Neural cell (in vitro differentiated cells): Measurements from ENCODE around the gene BMPR1B.

Experiments used
- EP300 ChIP-seq: fragments of 450-650 bp; conservative IDR thresholded peaks from 2 replicates; pipeline ENCODE4 v1.6.1; 2014; ENCODE audit warnings: antibody characterized with exemption, mild to moderate bottlenecking, moderate library complexity; ENCODE audit not compliant: poor library complexity, severe bottlenecking
- EZH2 ChIP-seq: fragments of 200-600, 300-800 bp; shearing (Covaris generic), sonication (generic); IDR thresholded peaks from 2 replicates; pipeline ENCODE4 v1.6.1; 2014; ENCODE audit warnings: antibody characterized with exemption, low read length, borderline replicate concordance, mild to moderate bottlenecking; ENCODE audit not compliant: insufficient read depth, poor library complexity, severe bottlenecking
- RAD21 ChIP-seq: fragments of 450-650 bp; conservative IDR thresholded peaks from 2 replicates; pipeline ENCODE4 v1.6.1; 2014; ENCODE audit warnings: antibody characterized with exemption, mild to moderate bottlenecking, moderate library complexity
- TF ChIP-seq, protein P1 (sequence below): fragments of 450-650 bp; IDR thresholded peaks from 2 replicates; pipeline ENCODE4 v1.5.1; 2014; ENCODE audit warnings: antibody characterized with exemption, mild to moderate bottlenecking, moderate library complexity; ENCODE audit not compliant: poor library complexity, severe bottlenecking
- TF ChIP-seq, protein P2 (sequence below): IDR thresholded peaks from 2 replicates; pipeline ENCODE4 v1.6.1; 2012; ENCODE audit warnings: borderline replicate concordance

DNA sequence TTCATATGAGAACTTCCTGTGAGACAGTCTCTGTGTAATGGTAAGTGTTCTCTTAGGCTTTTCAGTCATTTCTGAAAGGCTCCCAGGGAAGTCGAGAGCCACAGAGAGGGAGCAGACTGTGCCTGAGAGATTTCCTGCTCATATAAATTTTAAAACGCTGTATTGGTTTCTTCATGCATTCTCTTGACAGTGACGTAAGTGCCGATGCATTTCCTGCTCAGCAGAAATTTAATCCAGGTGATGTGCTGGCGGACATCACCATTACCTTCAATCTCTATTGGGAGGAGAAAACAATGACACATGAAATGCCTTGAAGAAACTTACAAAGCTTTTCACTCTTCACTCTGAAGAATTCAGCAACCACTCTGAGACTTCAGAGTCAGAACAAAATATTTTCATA is 383.6 kb downstream of the BMPR1B start:
- TF ChIP-seq, protein P1, sequence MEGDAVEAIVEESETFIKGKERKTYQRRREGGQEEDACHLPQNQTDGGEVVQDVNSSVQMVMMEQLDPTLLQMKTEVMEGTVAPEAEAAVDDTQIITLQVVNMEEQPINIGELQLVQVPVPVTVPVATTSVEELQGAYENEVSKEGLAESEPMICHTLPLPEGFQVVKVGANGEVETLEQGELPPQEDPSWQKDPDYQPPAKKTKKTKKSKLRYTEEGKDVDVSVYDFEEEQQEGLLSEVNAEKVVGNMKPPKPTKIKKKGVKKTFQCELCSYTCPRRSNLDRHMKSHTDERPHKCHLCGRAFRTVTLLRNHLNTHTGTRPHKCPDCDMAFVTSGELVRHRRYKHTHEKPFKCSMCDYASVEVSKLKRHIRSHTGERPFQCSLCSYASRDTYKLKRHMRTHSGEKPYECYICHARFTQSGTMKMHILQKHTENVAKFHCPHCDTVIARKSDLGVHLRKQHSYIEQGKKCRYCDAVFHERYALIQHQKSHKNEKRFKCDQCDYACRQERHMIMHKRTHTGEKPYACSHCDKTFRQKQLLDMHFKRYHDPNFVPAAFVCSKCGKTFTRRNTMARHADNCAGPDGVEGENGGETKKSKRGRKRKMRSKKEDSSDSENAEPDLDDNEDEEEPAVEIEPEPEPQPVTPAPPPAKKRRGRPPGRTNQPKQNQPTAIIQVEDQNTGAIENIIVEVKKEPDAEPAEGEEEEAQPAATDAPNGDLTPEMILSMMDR: no peak
- TF ChIP-seq, protein P2, sequence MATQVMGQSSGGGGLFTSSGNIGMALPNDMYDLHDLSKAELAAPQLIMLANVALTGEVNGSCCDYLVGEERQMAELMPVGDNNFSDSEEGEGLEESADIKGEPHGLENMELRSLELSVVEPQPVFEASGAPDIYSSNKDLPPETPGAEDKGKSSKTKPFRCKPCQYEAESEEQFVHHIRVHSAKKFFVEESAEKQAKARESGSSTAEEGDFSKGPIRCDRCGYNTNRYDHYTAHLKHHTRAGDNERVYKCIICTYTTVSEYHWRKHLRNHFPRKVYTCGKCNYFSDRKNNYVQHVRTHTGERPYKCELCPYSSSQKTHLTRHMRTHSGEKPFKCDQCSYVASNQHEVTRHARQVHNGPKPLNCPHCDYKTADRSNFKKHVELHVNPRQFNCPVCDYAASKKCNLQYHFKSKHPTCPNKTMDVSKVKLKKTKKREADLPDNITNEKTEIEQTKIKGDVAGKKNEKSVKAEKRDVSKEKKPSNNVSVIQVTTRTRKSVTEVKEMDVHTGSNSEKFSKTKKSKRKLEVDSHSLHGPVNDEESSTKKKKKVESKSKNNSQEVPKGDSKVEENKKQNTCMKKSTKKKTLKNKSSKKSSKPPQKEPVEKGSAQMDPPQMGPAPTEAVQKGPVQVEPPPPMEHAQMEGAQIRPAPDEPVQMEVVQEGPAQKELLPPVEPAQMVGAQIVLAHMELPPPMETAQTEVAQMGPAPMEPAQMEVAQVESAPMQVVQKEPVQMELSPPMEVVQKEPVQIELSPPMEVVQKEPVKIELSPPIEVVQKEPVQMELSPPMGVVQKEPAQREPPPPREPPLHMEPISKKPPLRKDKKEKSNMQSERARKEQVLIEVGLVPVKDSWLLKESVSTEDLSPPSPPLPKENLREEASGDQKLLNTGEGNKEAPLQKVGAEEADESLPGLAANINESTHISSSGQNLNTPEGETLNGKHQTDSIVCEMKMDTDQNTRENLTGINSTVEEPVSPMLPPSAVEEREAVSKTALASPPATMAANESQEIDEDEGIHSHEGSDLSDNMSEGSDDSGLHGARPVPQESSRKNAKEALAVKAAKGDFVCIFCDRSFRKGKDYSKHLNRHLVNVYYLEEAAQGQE: no peak
- TF ChIP-seq RAD21: no peak
- no peak for TF ChIP-seq EZH2
- peak; percentile 12 for TF ChIP-seq EP300
